HUES64 (cell line): ENCODE results near the gene GSC2.

Source experiments
- H3K27ac ChIP-seq: 2 replicates; pipeline ENCODE4 v1.7.0; 2013; ENCODE audit warnings: low read depth, low read length, inconsistent platforms
- H3K27me3 ChIP-seq: 2 replicates; pipeline ENCODE4 v1.6.1; 2013; ENCODE audit warnings: mild to moderate bottlenecking, low read length; ENCODE audit not compliant: insufficient read depth
- H3K36me3 ChIP-seq: 2 replicates; pipeline ENCODE4 v1.6.1; 2013; ENCODE audit warnings: mild to moderate bottlenecking, low read length; ENCODE audit not compliant: insufficient read depth
- H3K4me1 ChIP-seq: 2 replicates; pipeline ENCODE4 v1.6.1; 2013; ENCODE audit warnings: mild to moderate bottlenecking, low read length, moderate library complexity; ENCODE audit not compliant: insufficient read depth
- H3K4me3 ChIP-seq: 2 replicates; pipeline ENCODE4 v1.5.1; 2013; ENCODE audit warnings: mild to moderate bottlenecking, low read length, moderate library complexity
- H3K9ac ChIP-seq: 2 replicates; pipeline ENCODE4 v1.6.1; 2013; ENCODE audit warnings: mild to moderate bottlenecking, low read depth, low read length
- H3K9me3 ChIP-seq: 2 replicates; pipeline ENCODE4 v1.6.1; 2013; ENCODE audit warnings: low read depth, low read length; ENCODE audit not compliant: insufficient read depth
- WGBS: fragments of 150-250, 120-280 bp; methylation state at CpG from one replicate; pipeline ENCODE4 v1.1.7; 2013; ENCODE audit warnings: missing lambda C conversion rate; 5-methylcytosine and 5-hydroxymethylcytosine counted together

Gene GSC2

DNA sequence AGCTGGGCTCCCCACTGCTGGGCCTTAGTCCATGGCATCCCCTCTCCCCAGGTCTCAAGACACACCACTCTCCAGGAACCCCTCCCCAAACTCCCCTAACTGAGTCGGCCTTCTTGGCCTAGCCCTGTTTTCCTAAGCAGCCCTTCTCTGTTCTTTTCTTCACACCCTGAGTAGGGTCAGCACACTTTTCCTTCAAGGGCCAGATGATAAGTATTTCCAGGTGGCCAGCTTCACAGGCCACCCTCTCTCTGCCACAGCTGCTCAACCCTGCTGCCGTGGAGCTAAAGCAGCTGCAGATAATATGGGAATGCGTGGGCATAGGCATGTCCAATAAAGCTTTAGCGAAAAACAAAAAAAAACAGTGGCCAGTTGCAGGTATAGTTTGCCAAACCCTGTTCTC lies 51.9 kb downstream of the GSC2 start:
- Histone ChIP-seq H3K4me3 (no peak overlapping the region), H3K4me1 (no peaks in the 10 kb centered on the region), H3K36me3 (0 out of 2 replicates have a peak, but pooled peaks cover 2% of the 10 kb centered on the region), H3K9me3 (no peaks in the 10 kb centered on the region), H3K27me3 (no peaks in the 10 kb centered on the region), H3K27ac (no peak overlapping the region), H3K9ac (no peak overlapping the region)
- WGBS: 93% methylated on average over 4 of the region's 4 CpGs

DNA sequence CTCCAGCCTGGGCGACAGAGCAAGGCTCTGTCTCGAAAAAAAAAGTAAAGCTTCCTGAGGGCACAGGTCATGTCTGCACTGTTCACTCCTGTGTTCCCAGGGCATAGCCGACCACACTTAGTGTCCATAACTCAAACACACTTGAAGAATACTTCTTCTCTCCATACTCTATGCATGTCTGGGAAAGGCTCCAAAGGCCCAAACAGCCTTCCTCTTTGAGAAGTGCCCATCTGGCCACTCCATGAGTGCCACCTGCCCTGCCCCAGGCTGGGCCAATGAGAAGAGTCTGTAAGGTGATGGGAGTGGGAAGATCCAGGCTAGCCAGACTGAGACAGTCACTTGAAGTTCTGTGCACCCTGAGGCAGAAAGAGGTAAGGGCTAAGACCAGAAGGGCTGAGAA lies 52.6 kb downstream of the GSC2 start:
- no peaks in the 10 kb centered on the region for H3K9me3 ChIP-seq
- 91% methylated on average over 3 of the region's 3 CpGs for WGBS

More for the DNA sequence above, 52.6 kb downstream of the GSC2 start:
- H3K4me1 ChIP-seq: no peaks in the 10 kb centered on the region
- no peak overlapping the region for H3K9ac ChIP-seq
- 0 out of 2 replicates have a peak, but pooled peaks cover 2% of the 10 kb centered on the region for H3K36me3 ChIP-seq
- no peaks in the 10 kb centered on the region for H3K27me3 ChIP-seq
- H3K4me3 ChIP-seq: no peak overlapping the region
- no peak overlapping the region for H3K27ac ChIP-seq
